Effector memory CD8-positive, alpha-beta T cell (primary cell): ENCODE results near the gene GLIS1.
A peak's percentile ranks its signal among the peaks of the same experiment; 100 is the strongest.

Source experiments
- ATAC-seq: fragments of 150-1000 bp; cut with Tn5 transposase; replicated peaks from 2 replicates; pipeline ENCODE4 v1.10.0; 2021; ENCODE audit warnings: mild to moderate bottlenecking, moderate library complexity
- DNase-seq, 3 experiments: peaks; one replicate each; pipeline ENCODE4 v3.0.0; 2021
- H3K27ac Mint-ChIP-seq, 2 donors: one replicate each; pipeline ENCODE4 v1.8.0; 2022; ENCODE audit warnings: mild to moderate bottlenecking in 2 of 2, mixed read lengths in 2 of 2, moderate library complexity in 2 of 2
- H3K27me3 Mint-ChIP-seq, 2 donors: one replicate each; pipeline ENCODE4 v1.8.0; 2022; ENCODE audit warnings: mixed read lengths in 2 of 2
- H3K36me3 Mint-ChIP-seq: one replicate; pipeline ENCODE4 v1.8.0; 2022; ENCODE audit warnings: mild to moderate bottlenecking, moderate library complexity, mixed read lengths; ENCODE audit not compliant: insufficient read depth
- H3K4me1 Mint-ChIP-seq, 2 donors: one replicate each; pipeline ENCODE4 v1.8.0; 2022; ENCODE audit warnings: low read depth in 2 of 2, mixed read lengths in 2 of 2
- H3K4me3 Mint-ChIP-seq, 2 donors: one replicate each; pipeline ENCODE4 v1.8.0; 2022; ENCODE audit warnings: mild to moderate bottlenecking in 2 of 2, mixed read lengths in 2 of 2, moderate library complexity in 2 of 2
- H3K9me3 Mint-ChIP-seq, 2 donors: one replicate each; pipeline ENCODE4 v1.8.0; 2022; ENCODE audit warnings: mixed read lengths in 2 of 2

GLIS1 gene

DNA sequence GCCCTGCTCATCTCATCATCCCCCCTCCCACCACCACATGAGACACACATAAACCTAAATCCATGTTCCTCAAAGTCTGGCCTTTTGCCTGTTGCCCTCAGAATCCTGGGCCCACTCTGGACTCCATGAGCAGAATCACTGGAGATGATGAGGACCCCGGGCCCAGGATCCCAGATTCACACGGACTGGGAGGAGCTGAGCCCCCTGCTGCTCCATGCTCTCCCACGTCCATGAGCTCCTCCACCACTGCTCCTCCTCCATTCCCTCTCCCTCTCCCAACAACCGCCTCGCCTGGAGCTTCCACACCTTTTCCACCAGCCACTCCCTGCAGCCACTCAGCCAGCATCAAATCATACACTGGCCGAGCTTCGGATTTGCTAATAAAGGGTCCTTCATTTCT lies 47.6 kb downstream of the GLIS1 start:
- Mint-ChIP-seq H3K27me3 (peaks cover 20 to 73% of the 10 kb centered on the region in 2 donors), H3K36me3 (peaks cover 3% of the 10 kb centered on the region), H3K4me1 (no peaks in the 10 kb centered on the region), H3K9me3 (no peaks in the 10 kb centered on the region), H3K4me3 (no peak overlapping the region), H3K27ac (no peak overlapping the region)
- DNase-seq, result no peak
- no peak for ATAC-seq

DNA sequence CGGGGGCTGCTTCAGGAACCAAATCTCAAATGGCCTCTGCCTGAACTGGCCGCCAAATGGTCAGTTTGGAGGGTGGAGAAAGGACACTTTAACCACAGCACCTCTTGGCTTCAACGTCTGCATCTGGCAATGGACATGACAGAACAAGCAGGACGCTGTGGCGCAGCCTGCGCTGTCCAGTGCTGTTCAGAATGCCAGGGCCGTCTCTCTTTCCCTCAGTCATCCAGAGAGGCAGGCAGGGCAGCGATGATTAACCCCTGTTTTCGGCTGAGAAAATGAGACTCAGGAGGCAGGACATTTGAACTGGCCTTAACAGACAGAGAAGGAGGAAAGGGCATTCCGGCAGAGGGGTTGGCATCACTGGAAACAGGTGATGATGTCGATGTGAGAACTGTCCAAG lies 48.6 kb downstream of the GLIS1 start:
- no peaks in the 10 kb centered on the region for H3K9me3 Mint-ChIP-seq
- H3K27me3 Mint-ChIP-seq, result peaks cover 29 to 81% of the 10 kb centered on the region in 2 donors
- H3K36me3 Mint-ChIP-seq, result peaks cover 3% of the 10 kb centered on the region
- no peaks in the 10 kb centered on the region for H3K4me1 Mint-ChIP-seq
- ATAC-seq, result no peak
- no peak overlapping the region for H3K4me3 Mint-ChIP-seq
- no peak for DNase-seq
- H3K27ac Mint-ChIP-seq, result peak overlapping the region in 1 of 2 donors; percentile 67

DNA sequence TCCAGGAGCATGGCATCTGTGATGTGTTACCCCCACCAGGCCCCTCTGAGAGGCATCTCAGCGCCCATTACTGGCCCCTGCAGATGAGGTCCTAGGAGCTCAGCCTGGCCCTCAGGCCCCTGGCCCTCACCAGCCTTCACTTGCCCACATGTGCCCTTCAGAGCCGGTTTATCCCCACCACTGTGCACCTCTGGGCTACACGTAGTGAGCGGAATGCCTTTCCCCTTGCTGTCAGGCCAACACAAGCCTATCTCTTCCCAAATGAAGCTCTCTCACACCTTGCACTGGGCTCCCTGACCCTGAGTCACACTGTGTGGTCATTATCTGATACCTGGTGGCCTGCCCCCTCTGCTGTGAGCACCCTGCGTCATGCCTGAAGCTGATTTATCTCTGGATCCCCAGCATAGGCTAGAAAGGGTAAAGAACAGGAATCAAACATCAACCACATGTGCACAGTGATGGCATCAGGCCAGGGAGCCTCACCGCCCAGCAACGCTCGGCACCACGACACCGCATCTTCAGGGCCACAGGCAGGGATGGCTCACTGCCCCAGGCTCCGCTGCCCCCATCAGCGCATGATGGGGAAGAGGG lies 49.1 kb downstream of the GLIS1 start:
- H3K4me3 Mint-ChIP-seq, result no peak overlapping the region
- ATAC-seq (no peak), DNase-seq (no peak)
- no peaks in the 10 kb centered on the region for H3K4me1 Mint-ChIP-seq
- no peaks in the 10 kb centered on the region for H3K9me3 Mint-ChIP-seq
- peaks cover 29 to 87% of the 10 kb centered on the region in 2 donors for H3K27me3 Mint-ChIP-seq
- H3K27ac Mint-ChIP-seq, result no peak overlapping the region
- H3K36me3 Mint-ChIP-seq, result no peaks in the 10 kb centered on the region

GRCh38 chr1:53689223-53689622 lies 49.7 kb downstream of the GLIS1 start:
- no peaks in the 10 kb centered on the region for H3K9me3 Mint-ChIP-seq
- H3K4me1 Mint-ChIP-seq, result no peaks in the 10 kb centered on the region
- peaks cover 29 to 93% of the 10 kb centered on the region in 2 donors for H3K27me3 Mint-ChIP-seq
- no peak for ATAC-seq
- H3K4me3 Mint-ChIP-seq, result no peak overlapping the region
- no peaks in the 10 kb centered on the region for H3K36me3 Mint-ChIP-seq
- no peak for DNase-seq
- no peak overlapping the region for H3K27ac Mint-ChIP-seq

DNA sequence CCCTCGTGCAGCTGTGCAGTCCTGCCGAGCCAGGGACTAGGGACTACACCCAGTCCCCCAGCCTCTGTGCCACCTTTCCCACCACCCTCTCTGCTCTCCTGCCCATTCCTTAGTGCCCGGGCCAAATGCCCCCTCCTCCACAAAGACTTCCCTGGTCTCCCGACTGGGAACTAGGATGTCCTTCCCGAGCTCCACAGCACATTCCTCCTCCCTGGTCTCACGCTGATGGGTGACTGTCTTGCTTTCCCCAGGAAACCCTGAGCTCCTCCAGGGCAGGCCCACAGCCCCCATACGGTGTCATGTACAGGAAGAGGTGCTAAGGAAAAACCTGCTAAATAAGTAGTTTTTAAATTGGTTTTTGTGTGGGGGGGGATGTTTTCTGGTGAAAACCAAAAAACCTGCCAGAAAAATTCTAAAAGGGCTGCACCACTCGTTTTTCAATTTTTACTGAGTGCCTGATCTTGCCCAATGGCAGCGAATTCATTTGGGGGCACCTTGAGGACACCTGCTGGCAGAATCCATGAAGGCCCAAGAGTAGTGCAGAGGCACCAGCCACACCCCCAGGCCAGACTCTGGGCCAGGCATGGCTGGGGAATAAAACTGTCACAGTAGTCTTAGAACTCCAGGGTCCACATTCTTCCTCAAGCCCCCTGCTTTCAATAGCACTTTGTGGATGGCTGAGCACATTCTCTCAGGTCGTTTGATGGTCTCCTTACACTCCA lies 50.4 kb downstream of the GLIS1 start:
- ATAC-seq (no peak), DNase-seq (no peak)
- Mint-ChIP-seq H3K27me3 (peaks cover 29 to 95% of the 10 kb centered on the region in 2 donors), H3K36me3 (no peaks in the 10 kb centered on the region), H3K9me3 (no peaks in the 10 kb centered on the region), H3K27ac (no peak overlapping the region), H3K4me1 (no peaks in the 10 kb centered on the region), H3K4me3 (no peak overlapping the region)

GRCh38 chr1:53687901-53688300 lies 51.1 kb downstream of the GLIS1 start:
- DNase-seq, result no peak
- no peaks in the 10 kb centered on the region for H3K36me3 Mint-ChIP-seq
- H3K9me3 Mint-ChIP-seq, result no peaks in the 10 kb centered on the region
- peaks cover 29 to 93% of the 10 kb centered on the region in 2 donors for H3K27me3 Mint-ChIP-seq
- H3K4me1 Mint-ChIP-seq, result no peaks in the 10 kb centered on the region
- H3K27ac Mint-ChIP-seq, result no peak overlapping the region
- no peak overlapping the region for H3K4me3 Mint-ChIP-seq
- no peak for ATAC-seq

GRCh38 chr1:53687426-53687825 lies 51.5 kb downstream of the GLIS1 start:
- no peak for ATAC-seq
- Mint-ChIP-seq H3K9me3 (no peaks in the 10 kb centered on the region), H3K27me3 (peaks cover 27 to 88% of the 10 kb centered on the region in 2 donors), H3K4me1 (no peaks in the 10 kb centered on the region), H3K4me3 (no peak overlapping the region), H3K27ac (no peak overlapping the region), H3K36me3 (peaks cover 2% of the 10 kb centered on the region)
- no peak for DNase-seq

DNA sequence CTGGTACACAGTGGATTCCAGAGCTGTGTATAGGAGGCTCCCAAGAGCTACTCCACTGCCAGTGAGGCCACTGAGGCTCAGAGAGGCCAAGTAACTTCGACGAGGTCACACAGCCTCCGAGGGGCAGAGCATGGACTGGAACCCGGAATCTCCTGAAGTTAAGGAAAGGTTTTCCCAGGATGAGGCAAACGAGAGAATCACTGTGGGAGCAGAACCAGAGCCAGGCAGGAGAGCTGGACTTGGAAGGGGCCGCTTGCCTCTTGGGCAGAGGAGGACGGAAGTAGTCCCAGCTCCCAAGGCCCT lies 52.0 kb downstream of the GLIS1 start:
- Mint-ChIP-seq H3K9me3 (no peaks in the 10 kb centered on the region), H3K27ac (no peak overlapping the region), H3K4me3 (no peak overlapping the region), H3K27me3 (peaks cover 26 to 88% of the 10 kb centered on the region in 2 donors), H3K36me3 (peaks cover 4% of the 10 kb centered on the region), H3K4me1 (peaks cover 3 to 5% of the 10 kb centered on the region in 2 donors)
- DNase-seq (no peak), ATAC-seq (no peak)

- Mint-ChIP-seq H3K36me3 (peaks cover 4% of the 10 kb centered on the region), H3K4me3 (no peak overlapping the region), H3K9me3 (no peaks in the 10 kb centered on the region), H3K27ac (peak overlapping the region in 1 of 2 donors; percentile 52), H3K27me3 (peaks cover 22 to 84% of the 10 kb centered on the region in 2 donors), H3K4me1 (peaks cover 5 to 7% of the 10 kb centered on the region in 2 donors)
- DNase-seq, result no peak
- ATAC-seq, result no peak
These were observed 52.6 kb downstream of the GLIS1 start for GRCh38 chr1:53686091-53686964.

- no peak for ATAC-seq
- H3K9me3 Mint-ChIP-seq, result no peaks in the 10 kb centered on the region
- no peak for DNase-seq
- H3K27me3 Mint-ChIP-seq, result peaks cover 21 to 76% of the 10 kb centered on the region in 2 donors
- H3K4me3 Mint-ChIP-seq, result no peak overlapping the region
- H3K27ac Mint-ChIP-seq, result peak overlapping the region in 1 of 2 donors; percentile 52
- peaks cover 4% of the 10 kb centered on the region for H3K36me3 Mint-ChIP-seq
- H3K4me1 Mint-ChIP-seq, result peaks cover 5 to 7% of the 10 kb centered on the region in 2 donors
These were observed 53.5 kb downstream of the GLIS1 start for GRCh38 chr1:53685272-53686051.

DNA sequence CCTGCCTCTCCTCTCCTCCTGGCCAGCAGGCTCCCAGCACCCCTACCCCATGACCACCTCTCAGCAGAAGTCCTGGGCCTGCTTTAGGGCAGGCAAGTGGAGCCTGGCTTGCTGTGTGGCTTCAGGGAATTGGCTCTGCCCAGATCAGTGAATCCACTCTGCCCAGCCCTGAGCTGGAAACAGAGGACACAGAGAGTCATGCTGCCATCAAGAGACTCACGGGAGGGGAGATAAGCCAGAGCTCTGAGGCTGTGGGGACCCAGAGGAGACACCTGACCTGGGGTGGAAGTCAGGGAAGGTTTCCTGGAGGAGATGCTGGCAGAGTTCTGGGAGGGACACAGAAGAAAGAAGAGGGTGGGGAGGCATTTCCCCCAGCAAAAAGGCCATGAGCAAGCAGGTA lies 54.2 kb downstream of the GLIS1 start:
- Mint-ChIP-seq H3K4me1 (peaks cover 5 to 7% of the 10 kb centered on the region in 2 donors), H3K4me3 (no peak overlapping the region), H3K27ac (peak overlapping the region in 1 of 2 donors; percentile 15)

DNA sequence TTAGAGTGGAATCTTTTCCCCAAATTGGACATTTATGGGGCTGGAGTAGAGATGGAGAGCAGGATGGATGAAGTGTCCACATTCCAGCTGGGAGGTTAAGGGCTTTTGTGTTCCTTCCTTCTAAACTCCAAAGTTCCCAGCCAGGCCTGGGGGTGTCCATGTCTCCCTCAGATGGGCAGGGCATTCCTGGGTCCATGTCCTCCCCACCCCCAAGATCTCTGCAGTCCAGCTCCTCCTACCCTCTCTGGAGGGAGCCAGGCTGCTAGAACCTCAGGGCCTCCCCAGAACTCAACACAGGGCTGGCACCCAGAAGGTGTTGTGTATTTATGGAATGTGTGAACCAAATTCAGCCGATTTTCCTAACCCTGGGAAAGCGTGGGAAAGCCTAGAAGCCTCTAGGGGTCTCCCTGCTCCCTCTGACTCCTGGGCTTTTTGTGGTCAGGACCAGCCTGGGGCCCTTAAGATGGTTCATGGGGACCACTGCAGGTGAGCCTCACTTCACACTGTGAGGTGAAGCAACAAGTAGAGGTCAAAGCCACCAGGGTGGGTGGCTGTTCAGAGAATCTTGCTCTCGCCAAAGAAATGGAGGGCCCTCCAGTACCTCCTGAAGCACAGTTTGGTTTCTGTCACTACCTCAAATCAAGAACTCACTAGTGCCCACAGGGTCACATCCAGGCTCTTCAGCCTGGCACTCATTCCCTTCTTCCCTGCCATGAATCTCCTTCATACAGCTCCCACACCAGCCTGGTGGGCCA lies 54.8 kb downstream of the GLIS1 start:
- Mint-ChIP-seq H3K27ac (peak overlapping the region in 1 of 2 donors; percentile 15), H3K36me3 (peaks cover 4% of the 10 kb centered on the region), H3K27me3 (peaks cover 21 to 66% of the 10 kb centered on the region in 2 donors), H3K4me1 (peaks cover 5 to 7% of the 10 kb centered on the region in 2 donors), H3K9me3 (no peaks in the 10 kb centered on the region), H3K4me3 (no peak overlapping the region)
- no peak for DNase-seq
- no peak for ATAC-seq

More for the DNA sequence above, 54.2 kb downstream of the GLIS1 start:
- no peaks in the 10 kb centered on the region for H3K9me3 Mint-ChIP-seq
- DNase-seq (no peak), ATAC-seq (no peak)
- peaks cover 4% of the 10 kb centered on the region for H3K36me3 Mint-ChIP-seq
- H3K27me3 Mint-ChIP-seq, result peaks cover 21 to 68% of the 10 kb centered on the region in 2 donors
